ENCODE measurements around the gene LRFN2.

Gene LRFN2

DNA sequence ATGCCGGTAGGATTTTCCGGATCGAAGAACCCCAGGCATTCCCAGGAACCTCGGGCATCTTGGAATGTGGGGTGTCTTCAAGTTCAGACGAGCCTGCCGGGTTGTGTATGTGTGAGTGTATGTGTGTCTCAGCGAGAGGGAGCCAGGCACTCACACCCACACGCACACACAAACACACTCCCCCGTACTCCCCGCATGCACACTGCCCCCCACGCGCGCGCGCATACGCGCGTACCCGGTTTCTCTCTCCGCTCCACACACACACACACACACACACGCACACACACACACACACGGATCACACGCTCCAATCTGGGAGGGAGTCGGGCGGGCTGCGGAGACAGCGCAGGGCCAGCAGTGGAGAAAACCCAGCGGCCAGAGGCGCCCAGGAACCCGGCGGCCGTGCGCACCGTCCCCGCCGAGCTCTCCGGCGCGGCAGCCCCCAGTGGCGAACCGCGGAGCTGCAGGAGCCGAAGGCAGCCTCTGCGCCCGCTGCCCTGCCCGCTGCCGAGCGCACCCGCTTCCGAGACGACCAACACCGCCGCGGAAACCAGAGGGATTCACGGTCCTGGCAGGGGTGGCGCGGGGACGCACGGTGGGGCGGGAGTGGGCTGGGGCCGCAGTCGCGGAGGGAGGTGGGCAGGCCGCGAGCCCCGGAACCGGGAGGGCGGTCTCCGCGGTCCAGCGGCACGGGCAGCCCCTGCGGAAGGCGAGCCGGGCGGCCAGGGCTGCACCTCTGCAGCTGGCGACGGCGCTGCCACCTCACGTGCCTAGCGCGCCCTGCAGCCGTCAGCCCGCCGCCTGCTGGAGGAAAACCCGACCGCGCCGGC, at the start of gene LRFN2:
Gene LRFN2 (minus strand): TSS at position 125 of the 830 bp plus-strand sequence.
- H3K4me1 ChIP-seq (ENCODE audit: insufficient read depth, low read length) = peaks cover 12% of the 10 kb centered on the region; the same call in 1 of the 2 replicates
- peak within 1 kb of the TSS; percentile 87 for H3K9ac ChIP-seq (ENCODE audit: low read depth, low read length)
- no peaks in the 10 kb centered on the region for H3K36me3 ChIP-seq (ENCODE audit: insufficient read depth, low read length)
- H3K9me3 ChIP-seq (ENCODE audit: control insufficient read depth, insufficient read depth, low read length) = no peaks in the 10 kb centered on the region

- no peaks in the 10 kb centered on the region for H3K36me3 ChIP-seq (ENCODE audit: insufficient read depth, low read length)
- H3K9ac ChIP-seq (ENCODE audit: low read depth, low read length) = no peak overlapping the region
- H3K4me1 ChIP-seq (ENCODE audit: insufficient read depth, low read length) = no peaks in the 10 kb centered on the region
- H3K9me3 ChIP-seq (ENCODE audit: control insufficient read depth, insufficient read depth, low read length) = no peaks in the 10 kb centered on the region
These were observed 47.3 kb upstream of the LRFN2 start for GRCh38 chr6:40634429-40634828.

GRCh38 chr6:40631744-40632143, 44.6 kb upstream of the LRFN2 start:
- H3K9ac ChIP-seq (ENCODE audit: low read depth, low read length) = no peak overlapping the region
- H3K4me1 ChIP-seq (ENCODE audit: insufficient read depth, low read length) = no peaks in the 10 kb centered on the region
- no peaks in the 10 kb centered on the region for H3K36me3 ChIP-seq (ENCODE audit: insufficient read depth, low read length)
- no peaks in the 10 kb centered on the region for H3K9me3 ChIP-seq (ENCODE audit: control insufficient read depth, insufficient read depth, low read length)

GRCh38 chr6:40630488-40630887, 43.3 kb upstream of the LRFN2 start:
- Histone ChIP-seq H3K9ac (ENCODE audit: low read depth, low read length) (no peak overlapping the region), H3K9me3 (ENCODE audit: control insufficient read depth, insufficient read depth, low read length) (peaks cover 4% of the 10 kb centered on the region; the same call in 1 of the 2 replicates), H3K36me3 (ENCODE audit: insufficient read depth, low read length) (no peaks in the 10 kb centered on the region), H3K4me1 (ENCODE audit: insufficient read depth, low read length) (no peaks in the 10 kb centered on the region)

DNA sequence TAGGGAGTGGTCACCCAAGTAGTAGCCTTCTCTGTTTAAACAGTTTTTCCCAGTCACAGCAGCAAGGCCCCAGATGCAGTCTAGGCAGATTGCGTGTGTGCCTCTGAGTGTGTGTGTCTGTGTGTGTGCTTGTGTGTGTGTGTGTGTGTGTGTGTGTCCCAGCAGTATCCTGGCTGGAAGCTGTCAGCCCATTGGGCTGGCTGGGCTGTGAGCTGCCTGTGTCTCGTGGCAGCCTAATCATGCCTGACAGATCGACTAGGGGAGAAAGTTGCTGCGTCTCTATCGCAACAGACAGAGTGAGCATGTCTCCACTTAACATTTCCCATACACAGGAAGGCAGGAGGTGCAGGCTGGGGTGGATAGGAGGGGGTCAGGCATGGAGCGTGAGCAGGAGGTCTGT, 42.9 kb upstream of the LRFN2 start:
- Histone ChIP-seq H3K36me3 (ENCODE audit: insufficient read depth, low read length) (no peaks in the 10 kb centered on the region), H3K9ac (ENCODE audit: low read depth, low read length) (no peak overlapping the region), H3K9me3 (ENCODE audit: control insufficient read depth, insufficient read depth, low read length) (peaks cover 4% of the 10 kb centered on the region; the same call in 1 of the 2 replicates), H3K4me1 (ENCODE audit: insufficient read depth, low read length) (no peaks in the 10 kb centered on the region)

DNA sequence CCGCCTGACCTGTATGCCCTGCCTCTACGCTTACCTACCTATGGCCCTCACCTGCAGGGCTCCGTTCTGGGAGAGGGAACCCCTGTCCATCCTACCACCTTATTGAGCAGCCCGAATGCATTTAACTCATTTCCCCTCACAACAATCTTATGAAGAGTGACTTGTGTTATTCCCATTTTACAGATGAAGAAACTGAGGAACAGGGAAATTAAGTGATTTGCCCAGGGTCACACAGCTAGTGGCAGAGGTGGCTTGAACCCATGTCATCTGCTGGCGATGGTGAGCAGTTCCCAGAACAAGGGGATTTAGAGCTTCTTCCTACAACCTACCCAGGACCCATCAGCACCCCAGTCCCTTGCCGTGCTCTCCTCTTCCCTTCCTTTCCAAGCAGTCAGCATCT, 42.3 kb upstream of the LRFN2 start:
- no peak overlapping the region for H3K9ac ChIP-seq (ENCODE audit: low read depth, low read length)
- H3K4me1 ChIP-seq (ENCODE audit: insufficient read depth, low read length) = no peaks in the 10 kb centered on the region
- peaks cover 4% of the 10 kb centered on the region; the same call in 1 of the 2 replicates for H3K9me3 ChIP-seq (ENCODE audit: control insufficient read depth, insufficient read depth, low read length)
- no peaks in the 10 kb centered on the region for H3K36me3 ChIP-seq (ENCODE audit: insufficient read depth, low read length)

GRCh38 chr6:40627316-40627715, 40.2 kb upstream of the LRFN2 start:
- Histone ChIP-seq H3K9me3 (ENCODE audit: control insufficient read depth, insufficient read depth, low read length) (peaks cover 4% of the 10 kb centered on the region; the same call in 1 of the 2 replicates), H3K4me1 (ENCODE audit: insufficient read depth, low read length) (no peaks in the 10 kb centered on the region), H3K36me3 (ENCODE audit: insufficient read depth, low read length) (no peaks in the 10 kb centered on the region), H3K9ac (ENCODE audit: low read depth, low read length) (no peak overlapping the region)

GRCh38 chr6:40626886-40627285, 39.7 kb upstream of the LRFN2 start:
- peaks cover 4% of the 10 kb centered on the region; the same call in 1 of the 2 replicates for H3K9me3 ChIP-seq (ENCODE audit: control insufficient read depth, insufficient read depth, low read length)
- H3K36me3 ChIP-seq (ENCODE audit: insufficient read depth, low read length) = no peaks in the 10 kb centered on the region
- H3K4me1 ChIP-seq (ENCODE audit: insufficient read depth, low read length) = no peaks in the 10 kb centered on the region
- no peak overlapping the region for H3K9ac ChIP-seq (ENCODE audit: low read depth, low read length)

DNA sequence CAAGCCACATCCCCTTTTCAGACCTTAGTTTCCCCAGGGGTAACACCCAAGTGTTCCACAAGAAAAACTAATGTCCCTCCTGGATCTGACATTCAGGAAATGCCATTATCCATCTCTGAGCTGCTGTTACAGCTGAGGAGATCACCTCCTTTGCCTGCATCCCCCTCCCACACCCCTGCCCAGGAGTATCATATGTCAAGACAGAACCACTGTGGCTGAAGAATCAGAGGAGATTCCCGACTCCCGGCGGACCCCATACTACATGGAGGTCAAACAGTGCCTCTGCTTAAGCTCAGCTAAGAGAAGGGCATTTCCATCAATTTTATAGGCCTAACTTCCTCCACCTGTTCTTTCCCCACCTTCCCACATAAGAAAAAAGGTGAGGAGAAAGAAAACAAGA, 36.8 kb upstream of the LRFN2 start:
- Histone ChIP-seq H3K4me1 (ENCODE audit: insufficient read depth, low read length) (no peaks in the 10 kb centered on the region), H3K36me3 (ENCODE audit: insufficient read depth, low read length) (no peaks in the 10 kb centered on the region), H3K9ac (ENCODE audit: low read depth, low read length) (no peak overlapping the region), H3K9me3 (ENCODE audit: control insufficient read depth, insufficient read depth, low read length) (peaks cover 4% of the 10 kb centered on the region; the same call in 1 of the 2 replicates)

DNA sequence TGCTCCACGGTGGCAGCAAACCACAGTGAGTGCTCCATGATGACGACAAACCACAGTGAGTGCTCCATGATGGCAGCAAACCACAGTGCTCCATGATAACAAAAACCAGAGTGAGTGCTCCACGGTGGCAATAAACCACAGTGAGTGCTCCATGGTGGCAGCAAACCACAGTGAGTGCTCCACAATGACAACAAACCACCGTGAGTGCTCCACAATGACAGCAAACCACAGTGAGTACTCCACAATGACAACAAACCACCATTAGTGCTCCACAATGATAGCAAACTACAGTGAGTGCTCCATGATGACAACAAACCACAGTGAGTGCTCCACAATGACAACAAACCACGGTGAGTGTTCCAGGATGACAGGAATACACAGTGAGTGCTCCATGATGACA, 36.0 kb upstream of the LRFN2 start:
- Histone ChIP-seq H3K9me3 (ENCODE audit: control insufficient read depth, insufficient read depth, low read length) (peaks cover 4% of the 10 kb centered on the region; the same call in 1 of the 2 replicates), H3K4me1 (ENCODE audit: insufficient read depth, low read length) (no peaks in the 10 kb centered on the region), H3K36me3 (ENCODE audit: insufficient read depth, low read length) (no peaks in the 10 kb centered on the region), H3K9ac (ENCODE audit: low read depth, low read length) (no peak overlapping the region)

GRCh38 chr6:40620574-40621240, 33.5 kb upstream of the LRFN2 start:
- Histone ChIP-seq H3K9me3 (ENCODE audit: control insufficient read depth, insufficient read depth, low read length) (no peaks in the 10 kb centered on the region), H3K36me3 (ENCODE audit: insufficient read depth, low read length) (no peaks in the 10 kb centered on the region), H3K4me1 (ENCODE audit: insufficient read depth, low read length) (no peaks in the 10 kb centered on the region)

DNA sequence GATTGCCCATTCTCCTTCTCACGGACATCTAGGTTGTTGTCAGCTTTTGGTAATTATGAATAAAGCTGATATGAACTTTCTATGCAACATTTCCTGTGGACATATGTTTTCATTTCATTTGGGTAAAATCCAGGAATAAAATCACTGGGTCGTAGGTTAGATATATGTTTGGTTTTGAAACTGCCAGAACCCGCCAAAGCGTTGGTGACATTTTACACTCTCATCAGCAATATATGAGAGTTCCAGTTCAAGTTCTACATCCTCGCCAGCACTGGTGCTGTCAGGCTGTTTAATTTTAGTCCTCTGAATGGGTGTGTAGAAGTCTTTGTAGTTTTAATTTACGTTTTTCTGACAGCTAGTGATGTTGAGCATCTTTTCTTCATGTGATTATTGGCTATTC, 27.5 kb upstream of the LRFN2 start:
- H3K36me3 ChIP-seq (ENCODE audit: insufficient read depth, low read length) = no peaks in the 10 kb centered on the region
- H3K4me1 ChIP-seq (ENCODE audit: insufficient read depth, low read length) = no peaks in the 10 kb centered on the region
- no peak overlapping the region for H3K9ac ChIP-seq (ENCODE audit: low read depth, low read length)
- no peaks in the 10 kb centered on the region for H3K9me3 ChIP-seq (ENCODE audit: control insufficient read depth, insufficient read depth, low read length)

More at GRCh38 chr6:40620574-40621240, 33.5 kb upstream of the LRFN2 start:
- H3K9ac ChIP-seq (ENCODE audit: low read depth, low read length) = no peak overlapping the region

- H3K9me3 ChIP-seq (ENCODE audit: control insufficient read depth, insufficient read depth, low read length) = no peaks in the 10 kb centered on the region
- H3K36me3 ChIP-seq (ENCODE audit: insufficient read depth, low read length) = no peaks in the 10 kb centered on the region; the same call in 1 of the 2 replicates
- no peaks in the 10 kb centered on the region for H3K4me1 ChIP-seq (ENCODE audit: insufficient read depth, low read length)
- H3K9ac ChIP-seq (ENCODE audit: low read depth, low read length) = no peak overlapping the region
These were observed 24.7 kb upstream of the LRFN2 start for GRCh38 chr6:40611912-40612311.

- no peaks in the 10 kb centered on the region for H3K4me1 ChIP-seq (ENCODE audit: insufficient read depth, low read length)
- no peaks in the 10 kb centered on the region for H3K9me3 ChIP-seq (ENCODE audit: control insufficient read depth, insufficient read depth, low read length)
- no peak overlapping the region for H3K9ac ChIP-seq (ENCODE audit: low read depth, low read length)
These were observed 24.3 kb upstream of the LRFN2 start for GRCh38 chr6:40611434-40611833.

DNA sequence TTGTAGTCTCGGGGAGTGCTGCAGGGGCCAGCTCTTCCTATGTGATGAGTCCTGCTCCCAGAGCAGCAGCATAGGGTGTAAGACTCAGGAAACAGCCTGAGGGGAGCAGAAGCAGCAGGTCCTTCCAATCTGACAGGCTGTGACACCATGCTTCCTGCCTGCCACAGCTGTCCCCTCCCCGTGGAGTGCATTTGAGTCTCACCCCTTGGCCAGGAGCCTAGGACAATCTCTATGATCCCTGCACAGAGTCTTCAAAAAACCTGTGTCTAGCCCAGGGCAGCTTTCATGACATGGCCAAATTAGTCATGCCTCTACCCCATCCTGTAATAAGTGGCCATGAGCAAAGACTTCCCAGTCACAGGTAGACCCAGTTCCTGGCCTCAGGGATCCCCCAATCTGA, 23.1 kb upstream of the LRFN2 start:
- Histone ChIP-seq H3K9me3 (ENCODE audit: control insufficient read depth, insufficient read depth, low read length) (no peaks in the 10 kb centered on the region), H3K9ac (ENCODE audit: low read depth, low read length) (no peak overlapping the region), H3K4me1 (ENCODE audit: insufficient read depth, low read length) (no peaks in the 10 kb centered on the region), H3K36me3 (ENCODE audit: insufficient read depth, low read length) (no peaks in the 10 kb centered on the region; the same call in 1 of the 2 replicates)

More at GRCh38 chr6:40611434-40611833, 24.3 kb upstream of the LRFN2 start:
- no peaks in the 10 kb centered on the region; the same call in 1 of the 2 replicates for H3K36me3 ChIP-seq (ENCODE audit: insufficient read depth, low read length)
